WTC11 (cell line): ENCODE data around the gene PLXNC1. TPM values are rescaled to one million over a fixed set of nuclear protein-coding genes. Genes with fewer than 3 reads are reported as not detected.

Experiments used
- ATAC-seq: fragments of 200-7000 bp; cut with Tn5 transposase; 2 replicates; pipeline ENCODE4 v1.10.0; 2021; ENCODE audit warnings: mild to moderate bottlenecking, moderate library complexity
- CTCF ChIA-PET: fragments of 300-600 bp; sonication (Branson Sonifier 250); formaldehyde crosslinking; loops from one replicate; lab custom pipeline; 2021; ENCODE audit warnings: antibody characterized with exemption; lab: Charles Lee
- POLR2A ChIA-PET: fragments of 350-600 bp; sonication (Branson Sonifier 250); formaldehyde crosslinking; loops from one replicate; lab custom pipeline; 2021; ENCODE audit warnings: antibody characterized with exemption; lab: Charles Lee
- DNase-seq: peaks from one replicate; pipeline ENCODE4 v3.0.0; 2021; ENCODE audit warnings: low spot score
- H3K27ac Mint-ChIP-seq: 2 replicates; pipeline ENCODE4 v1.8.0; 2021; ENCODE audit warnings: mixed read lengths
- H3K27me3 Mint-ChIP-seq: 2 replicates; pipeline ENCODE4 v1.8.0; 2021; ENCODE audit warnings: low read depth, mild to moderate bottlenecking, moderate library complexity, mixed read lengths
- H3K36me3 Mint-ChIP-seq: 2 replicates; pipeline ENCODE4 v1.8.0; 2021; ENCODE audit warnings: mixed read lengths
- H3K4me1 Mint-ChIP-seq: 2 replicates; pipeline ENCODE4 v1.8.0; 2022; ENCODE audit warnings: mixed read lengths
- H3K4me3 Mint-ChIP-seq: 2 replicates; pipeline ENCODE4 v1.8.0; 2021; ENCODE audit warnings: mild to moderate bottlenecking, moderate library complexity, mixed read lengths
- H3K9me3 Mint-ChIP-seq: 2 replicates; pipeline ENCODE4 v1.8.0; 2021; ENCODE audit warnings: mixed read lengths
- ATF1 ChIP-seq: sonication (generic); formaldehyde crosslinking; IDR thresholded peaks from 2 replicates; pipeline ENCODE4 v1.8.1; 2023; ENCODE audit warnings: mild to moderate bottlenecking, moderate library complexity, missing genetic modification reagents
- CREM ChIP-seq: sonication (generic); formaldehyde crosslinking; IDR thresholded peaks from 2 replicates; pipeline ENCODE4 v1.8.1; 2022; ENCODE audit warnings: mild to moderate bottlenecking, missing genetic modification reagents, moderate library complexity
- KAT7 ChIP-seq: sonication (generic); formaldehyde crosslinking; IDR thresholded peaks from 2 replicates; pipeline ENCODE4 v1.8.1; 2023; ENCODE audit warnings: missing genetic modification reagents, mild to moderate bottlenecking, borderline replicate concordance
- MAX ChIP-seq: sonication (generic); formaldehyde crosslinking; IDR thresholded peaks from 2 replicates; pipeline ENCODE4 v1.8.0; 2022; ENCODE audit warnings: mild to moderate bottlenecking, missing genetic modification reagents
- NFATC4 ChIP-seq: fragments of 250-450 bp; sonication (Bioruptor Pico); IDR thresholded peaks from 2 replicates; pipeline ENCODE4 v1.9.0; 2021; ENCODE audit warnings: mild to moderate bottlenecking
- NFE2L1 ChIP-seq: sonication (generic); formaldehyde crosslinking; IDR thresholded peaks from 2 replicates; pipeline ENCODE4 v1.8.1; 2023; ENCODE audit warnings: missing genetic modification reagents
- NFYB ChIP-seq: sonication (generic); formaldehyde crosslinking; conservative IDR thresholded peaks from 2 replicates; pipeline ENCODE4 v1.8.0; 2022; ENCODE audit warnings: low read depth, missing genetic modification reagents
- OVOL2 ChIP-seq: fragments of 250-450 bp; sonication (Bioruptor Pico); IDR thresholded peaks from 2 replicates; pipeline ENCODE4 v1.9.0; 2021; ENCODE audit warnings: mild to moderate bottlenecking, borderline replicate concordance
- TEAD1 ChIP-seq: sonication (generic); formaldehyde crosslinking; IDR thresholded peaks from 2 replicates; pipeline ENCODE4 v1.8.0; 2022; ENCODE audit warnings: mild to moderate bottlenecking, missing genetic modification reagents
- USF1 ChIP-seq: sonication (generic); formaldehyde crosslinking; IDR thresholded peaks from 2 replicates; pipeline ENCODE4 v1.8.0; 2022; ENCODE audit warnings: mild to moderate bottlenecking, missing genetic modification reagents
- ZMAT4 ChIP-seq: fragments of 250-450 bp; sonication (Bioruptor Pico); IDR thresholded peaks from 2 replicates; pipeline ENCODE4 v1.9.0; 2021; ENCODE audit warnings: mild to moderate bottlenecking
- ZNF121 ChIP-seq: sonication (generic); formaldehyde crosslinking; IDR thresholded peaks from 2 replicates; pipeline ENCODE4 v1.8.0; 2023; ENCODE audit warnings: missing genetic modification reagents
- total RNA-seq: library from RNA; stranded (reverse); gene quantifications from 3 replicates; pipeline ENCODE4 v1.2.3, GENCODE V29; 2021
- TF ChIP-seq, protein P1 (sequence below): sonication (generic); formaldehyde crosslinking; IDR thresholded peaks from 2 replicates; pipeline ENCODE4 v1.8.1; 2023; ENCODE audit warnings: mild to moderate bottlenecking, missing genetic modification reagents
- TF ChIP-seq, protein P2 (sequence below): sonication (generic); formaldehyde crosslinking; IDR thresholded peaks from 2 replicates; pipeline ENCODE4 v1.8.1; 2023; ENCODE audit warnings: mild to moderate bottlenecking, missing genetic modification reagents, moderate library complexity
- TF ChIP-seq, protein P3 (sequence below): sonication (generic); formaldehyde crosslinking; IDR thresholded peaks from 2 replicates; pipeline ENCODE4 v1.8.0; 2023; ENCODE audit warnings: missing genetic modification reagents, mild to moderate bottlenecking, borderline replicate concordance
- TF ChIP-seq, protein P4 (sequence below): sonication (generic); formaldehyde crosslinking; IDR thresholded peaks from 2 replicates; pipeline ENCODE4 v1.8.1; 2022; ENCODE audit warnings: missing genetic modification reagents, borderline replicate concordance
- TF ChIP-seq, protein P5 (sequence below): sonication (generic); formaldehyde crosslinking; conservative IDR thresholded peaks from 2 replicates; pipeline ENCODE4 v1.8.1; 2023; ENCODE audit warnings: mild to moderate bottlenecking, low read depth, missing genetic modification reagents, moderate library complexity
- TF ChIP-seq, protein P6 (sequence below): fragments of 250-450 bp; sonication (Bioruptor Pico); IDR thresholded peaks from 2 replicates; pipeline ENCODE4 v1.8.0; 2021; ENCODE audit warnings: mild to moderate bottlenecking

Gene PLXNC1
- total RNA-seq, 1 experiment from 2014 or later, result 3.1 TPM

DNA sequence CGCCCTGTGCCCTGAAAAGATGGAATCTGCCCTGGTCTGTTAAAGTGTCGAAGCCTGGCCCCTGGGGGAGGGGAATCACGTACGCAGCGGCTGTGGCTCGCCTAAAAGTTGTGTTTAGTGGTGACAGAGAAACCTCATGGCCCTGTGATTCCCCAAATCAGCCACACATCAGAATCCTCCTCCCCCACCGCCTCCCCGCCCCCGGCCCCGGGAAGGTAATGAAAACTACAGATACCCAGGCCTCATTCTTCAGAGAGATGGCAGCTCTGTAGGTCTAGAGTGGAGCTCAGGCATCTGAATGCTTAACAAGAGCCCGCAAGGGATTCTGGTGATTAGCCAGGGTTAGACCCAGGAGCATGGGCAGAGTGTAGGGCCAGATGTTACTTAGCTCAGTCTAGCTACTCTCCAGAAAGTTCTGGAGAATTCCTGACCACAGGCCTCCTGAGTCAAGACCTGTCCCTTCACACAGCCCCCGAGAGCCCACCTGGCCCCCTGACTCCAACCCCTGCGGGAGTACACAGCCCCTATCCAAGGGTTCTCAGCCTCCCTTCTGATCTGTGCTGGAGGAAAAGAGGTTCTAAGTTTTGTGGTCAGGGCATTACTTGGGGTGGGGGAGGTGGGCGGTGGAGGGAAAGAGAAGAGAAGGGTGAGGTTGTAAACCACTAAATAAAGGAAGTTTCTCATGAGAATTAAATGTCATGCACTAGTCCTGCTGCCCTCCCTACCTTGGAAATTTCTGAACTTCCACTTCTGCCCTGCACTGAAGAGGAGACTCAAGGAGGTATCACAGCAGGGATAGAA, 114.8 kb downstream of the PLXNC1 start:
- CTCF ChIA-PET, result interaction anchor here (0.5 to 1.6 kb wide), 2 partner anchors 130 to 166 kb away, joined by 3 to 8 read pairs; no protein-coding TSS in a partner anchor
- Mint-ChIP-seq H3K36me3 (peaks cover 3% of the 10 kb centered on the region; the same call in 1 of the 2 replicates), H3K27me3 (peaks cover 13% of the 10 kb centered on the region), H3K27ac (peak overlapping the region; percentile 88), H3K9me3 (no peaks in the 10 kb centered on the region), H3K4me3 (no peak overlapping the region), H3K4me1 (peaks cover 78% of the 10 kb centered on the region)
- POLR2A ChIA-PET, result interaction anchor here (0.6 kb wide), 1 partner anchor 847 kb away, joined by 3 read pairs; no protein-coding TSS in a partner anchor
- TF ChIP-seq USF1 (CRISPR knock-in tag) (no peak), NFATC4 (CRISPR knock-in tag) (no peak), ZMAT4 (CRISPR knock-in tag) (no peak), MAX (CRISPR knock-in tag) (no peak), NFYB (CRISPR knock-in tag) (no peak), NFE2L1 (no peak), ZNF121 (CRISPR knock-in tag) (no peak), ATF1 (CRISPR knock-in tag) (no peak), KAT7 (no peak), OVOL2 (CRISPR knock-in tag) (no peak), CREM (CRISPR knock-in tag) (no peak), TEAD1 (CRISPR knock-in tag) (no peak)
- TF ChIP-seq, protein P1, sequence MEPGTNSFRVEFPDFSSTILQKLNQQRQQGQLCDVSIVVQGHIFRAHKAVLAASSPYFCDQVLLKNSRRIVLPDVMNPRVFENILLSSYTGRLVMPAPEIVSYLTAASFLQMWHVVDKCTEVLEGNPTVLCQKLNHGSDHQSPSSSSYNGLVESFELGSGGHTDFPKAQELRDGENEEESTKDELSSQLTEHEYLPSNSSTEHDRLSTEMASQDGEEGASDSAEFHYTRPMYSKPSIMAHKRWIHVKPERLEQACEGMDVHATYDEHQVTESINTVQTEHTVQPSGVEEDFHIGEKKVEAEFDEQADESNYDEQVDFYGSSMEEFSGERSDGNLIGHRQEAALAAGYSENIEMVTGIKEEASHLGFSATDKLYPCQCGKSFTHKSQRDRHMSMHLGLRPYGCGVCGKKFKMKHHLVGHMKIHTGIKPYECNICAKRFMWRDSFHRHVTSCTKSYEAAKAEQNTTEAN, result no peak
- TF ChIP-seq, protein P2, sequence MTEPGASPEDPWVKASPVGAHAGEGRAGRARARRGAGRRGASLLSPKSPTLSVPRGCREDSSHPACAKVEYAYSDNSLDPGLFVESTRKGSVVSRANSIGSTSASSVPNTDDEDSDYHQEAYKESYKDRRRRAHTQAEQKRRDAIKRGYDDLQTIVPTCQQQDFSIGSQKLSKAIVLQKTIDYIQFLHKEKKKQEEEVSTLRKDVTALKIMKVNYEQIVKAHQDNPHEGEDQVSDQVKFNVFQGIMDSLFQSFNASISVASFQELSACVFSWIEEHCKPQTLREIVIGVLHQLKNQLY, result no peak
- TF ChIP-seq, protein P3, sequence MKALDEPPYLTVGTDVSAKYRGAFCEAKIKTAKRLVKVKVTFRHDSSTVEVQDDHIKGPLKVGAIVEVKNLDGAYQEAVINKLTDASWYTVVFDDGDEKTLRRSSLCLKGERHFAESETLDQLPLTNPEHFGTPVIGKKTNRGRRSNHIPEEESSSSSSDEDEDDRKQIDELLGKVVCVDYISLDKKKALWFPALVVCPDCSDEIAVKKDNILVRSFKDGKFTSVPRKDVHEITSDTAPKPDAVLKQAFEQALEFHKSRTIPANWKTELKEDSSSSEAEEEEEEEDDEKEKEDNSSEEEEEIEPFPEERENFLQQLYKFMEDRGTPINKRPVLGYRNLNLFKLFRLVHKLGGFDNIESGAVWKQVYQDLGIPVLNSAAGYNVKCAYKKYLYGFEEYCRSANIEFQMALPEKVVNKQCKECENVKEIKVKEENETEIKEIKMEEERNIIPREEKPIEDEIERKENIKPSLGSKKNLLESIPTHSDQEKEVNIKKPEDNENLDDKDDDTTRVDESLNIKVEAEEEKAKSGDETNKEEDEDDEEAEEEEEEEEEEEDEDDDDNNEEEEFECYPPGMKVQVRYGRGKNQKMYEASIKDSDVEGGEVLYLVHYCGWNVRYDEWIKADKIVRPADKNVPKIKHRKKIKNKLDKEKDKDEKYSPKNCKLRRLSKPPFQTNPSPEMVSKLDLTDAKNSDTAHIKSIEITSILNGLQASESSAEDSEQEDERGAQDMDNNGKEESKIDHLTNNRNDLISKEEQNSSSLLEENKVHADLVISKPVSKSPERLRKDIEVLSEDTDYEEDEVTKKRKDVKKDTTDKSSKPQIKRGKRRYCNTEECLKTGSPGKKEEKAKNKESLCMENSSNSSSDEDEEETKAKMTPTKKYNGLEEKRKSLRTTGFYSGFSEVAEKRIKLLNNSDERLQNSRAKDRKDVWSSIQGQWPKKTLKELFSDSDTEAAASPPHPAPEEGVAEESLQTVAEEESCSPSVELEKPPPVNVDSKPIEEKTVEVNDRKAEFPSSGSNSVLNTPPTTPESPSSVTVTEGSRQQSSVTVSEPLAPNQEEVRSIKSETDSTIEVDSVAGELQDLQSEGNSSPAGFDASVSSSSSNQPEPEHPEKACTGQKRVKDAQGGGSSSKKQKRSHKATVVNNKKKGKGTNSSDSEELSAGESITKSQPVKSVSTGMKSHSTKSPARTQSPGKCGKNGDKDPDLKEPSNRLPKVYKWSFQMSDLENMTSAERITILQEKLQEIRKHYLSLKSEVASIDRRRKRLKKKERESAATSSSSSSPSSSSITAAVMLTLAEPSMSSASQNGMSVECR, result no peak
- TF ChIP-seq, protein P4, sequence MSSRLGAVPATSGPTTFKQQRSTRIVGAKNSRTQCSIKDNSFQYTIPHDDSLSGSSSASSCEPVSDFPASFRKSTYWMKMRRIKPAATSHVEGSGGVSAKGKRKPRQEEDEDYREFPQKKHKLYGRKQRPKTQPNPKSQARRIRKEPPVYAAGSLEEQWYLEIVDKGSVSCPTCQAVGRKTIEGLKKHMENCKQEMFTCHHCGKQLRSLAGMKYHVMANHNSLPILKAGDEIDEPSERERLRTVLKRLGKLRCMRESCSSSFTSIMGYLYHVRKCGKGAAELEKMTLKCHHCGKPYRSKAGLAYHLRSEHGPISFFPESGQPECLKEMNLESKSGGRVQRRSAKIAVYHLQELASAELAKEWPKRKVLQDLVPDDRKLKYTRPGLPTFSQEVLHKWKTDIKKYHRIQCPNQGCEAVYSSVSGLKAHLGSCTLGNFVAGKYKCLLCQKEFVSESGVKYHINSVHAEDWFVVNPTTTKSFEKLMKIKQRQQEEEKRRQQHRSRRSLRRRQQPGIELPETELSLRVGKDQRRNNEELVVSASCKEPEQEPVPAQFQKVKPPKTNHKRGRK, result no peak
- TF ChIP-seq, protein P5, sequence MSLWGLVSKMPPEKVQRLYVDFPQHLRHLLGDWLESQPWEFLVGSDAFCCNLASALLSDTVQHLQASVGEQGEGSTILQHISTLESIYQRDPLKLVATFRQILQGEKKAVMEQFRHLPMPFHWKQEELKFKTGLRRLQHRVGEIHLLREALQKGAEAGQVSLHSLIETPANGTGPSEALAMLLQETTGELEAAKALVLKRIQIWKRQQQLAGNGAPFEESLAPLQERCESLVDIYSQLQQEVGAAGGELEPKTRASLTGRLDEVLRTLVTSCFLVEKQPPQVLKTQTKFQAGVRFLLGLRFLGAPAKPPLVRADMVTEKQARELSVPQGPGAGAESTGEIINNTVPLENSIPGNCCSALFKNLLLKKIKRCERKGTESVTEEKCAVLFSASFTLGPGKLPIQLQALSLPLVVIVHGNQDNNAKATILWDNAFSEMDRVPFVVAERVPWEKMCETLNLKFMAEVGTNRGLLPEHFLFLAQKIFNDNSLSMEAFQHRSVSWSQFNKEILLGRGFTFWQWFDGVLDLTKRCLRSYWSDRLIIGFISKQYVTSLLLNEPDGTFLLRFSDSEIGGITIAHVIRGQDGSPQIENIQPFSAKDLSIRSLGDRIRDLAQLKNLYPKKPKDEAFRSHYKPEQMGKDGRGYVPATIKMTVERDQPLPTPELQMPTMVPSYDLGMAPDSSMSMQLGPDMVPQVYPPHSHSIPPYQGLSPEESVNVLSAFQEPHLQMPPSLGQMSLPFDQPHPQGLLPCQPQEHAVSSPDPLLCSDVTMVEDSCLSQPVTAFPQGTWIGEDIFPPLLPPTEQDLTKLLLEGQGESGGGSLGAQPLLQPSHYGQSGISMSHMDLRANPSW, result no peak
- TF ChIP-seq, protein P6, sequence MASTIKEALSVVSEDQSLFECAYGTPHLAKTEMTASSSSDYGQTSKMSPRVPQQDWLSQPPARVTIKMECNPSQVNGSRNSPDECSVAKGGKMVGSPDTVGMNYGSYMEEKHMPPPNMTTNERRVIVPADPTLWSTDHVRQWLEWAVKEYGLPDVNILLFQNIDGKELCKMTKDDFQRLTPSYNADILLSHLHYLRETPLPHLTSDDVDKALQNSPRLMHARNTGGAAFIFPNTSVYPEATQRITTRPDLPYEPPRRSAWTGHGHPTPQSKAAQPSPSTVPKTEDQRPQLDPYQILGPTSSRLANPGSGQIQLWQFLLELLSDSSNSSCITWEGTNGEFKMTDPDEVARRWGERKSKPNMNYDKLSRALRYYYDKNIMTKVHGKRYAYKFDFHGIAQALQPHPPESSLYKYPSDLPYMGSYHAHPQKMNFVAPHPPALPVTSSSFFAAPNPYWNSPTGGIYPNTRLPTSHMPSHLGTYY (CRISPR knock-in tag), result no peak
- DNase-seq (no peak), ATAC-seq (no peak)
